ENCODE measurements around the gene ZNF778.

ZNF778 gene

DNA sequence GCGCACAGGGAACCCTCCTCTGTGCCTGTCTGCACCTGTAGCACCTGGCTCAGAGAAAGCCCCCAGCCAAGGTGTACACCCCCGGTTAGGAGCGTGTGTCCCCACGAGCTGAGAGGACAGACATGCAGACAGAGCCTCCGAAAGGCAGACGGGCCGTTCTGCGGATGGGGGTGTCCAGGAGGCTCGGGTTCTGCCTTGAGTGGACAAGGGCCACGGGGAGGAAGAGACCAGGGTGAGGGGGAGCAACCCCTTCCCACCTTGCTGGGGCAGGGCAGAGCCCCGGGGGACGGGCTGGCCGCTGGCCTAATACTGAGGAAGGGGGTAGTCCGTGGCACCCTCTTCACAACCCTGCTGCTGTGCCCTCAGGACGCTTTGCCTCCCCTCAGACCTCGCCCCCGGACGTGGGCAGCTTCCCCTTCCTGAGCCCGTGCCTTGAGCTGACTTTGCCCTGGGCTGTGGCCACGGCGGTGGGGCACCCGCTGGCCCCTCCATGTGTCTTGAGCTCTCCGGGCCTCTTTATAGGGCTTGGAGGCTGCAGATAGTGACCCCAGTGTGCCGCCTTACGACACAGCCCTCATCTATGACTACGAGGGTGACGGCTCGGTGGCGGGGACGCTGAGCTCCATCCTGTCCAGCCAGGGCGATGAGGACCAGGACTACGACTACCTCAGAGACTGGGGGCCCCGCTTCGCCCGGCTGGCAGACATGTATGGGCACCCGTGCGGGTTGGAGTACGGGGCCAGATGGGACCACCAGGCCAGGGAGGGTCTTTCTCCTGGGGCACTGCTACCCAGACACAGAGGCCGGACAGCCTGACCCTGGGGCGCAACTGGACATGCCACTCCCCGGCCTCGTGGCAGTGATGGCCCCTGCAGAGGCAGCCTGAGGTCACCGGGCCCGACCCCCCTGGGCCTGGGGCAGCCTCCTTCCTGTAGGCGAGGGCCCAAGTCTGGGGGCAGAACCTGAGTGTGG, 22.9 kb upstream of the ZNF778 start:
- FAIRE-seq: no peak

- FAIRE-seq: no peak
Measured at GRCh38 chr16:89195521-89196171, 21.9 kb upstream of the ZNF778 start.

- no peak for FAIRE-seq
Measured at GRCh38 chr16:89197033-89197632, 20.4 kb upstream of the ZNF778 start.

- no peak for FAIRE-seq
Measured at GRCh38 chr16:89197633-89198416, 19.7 kb upstream of the ZNF778 start.

- no peak for FAIRE-seq
Measured at GRCh38 chr16:89198417-89199240, 18.9 kb upstream of the ZNF778 start.

GRCh38 chr16:89199241-89200123, 18.0 kb upstream of the ZNF778 start:
- FAIRE-seq: no peak

DNA sequence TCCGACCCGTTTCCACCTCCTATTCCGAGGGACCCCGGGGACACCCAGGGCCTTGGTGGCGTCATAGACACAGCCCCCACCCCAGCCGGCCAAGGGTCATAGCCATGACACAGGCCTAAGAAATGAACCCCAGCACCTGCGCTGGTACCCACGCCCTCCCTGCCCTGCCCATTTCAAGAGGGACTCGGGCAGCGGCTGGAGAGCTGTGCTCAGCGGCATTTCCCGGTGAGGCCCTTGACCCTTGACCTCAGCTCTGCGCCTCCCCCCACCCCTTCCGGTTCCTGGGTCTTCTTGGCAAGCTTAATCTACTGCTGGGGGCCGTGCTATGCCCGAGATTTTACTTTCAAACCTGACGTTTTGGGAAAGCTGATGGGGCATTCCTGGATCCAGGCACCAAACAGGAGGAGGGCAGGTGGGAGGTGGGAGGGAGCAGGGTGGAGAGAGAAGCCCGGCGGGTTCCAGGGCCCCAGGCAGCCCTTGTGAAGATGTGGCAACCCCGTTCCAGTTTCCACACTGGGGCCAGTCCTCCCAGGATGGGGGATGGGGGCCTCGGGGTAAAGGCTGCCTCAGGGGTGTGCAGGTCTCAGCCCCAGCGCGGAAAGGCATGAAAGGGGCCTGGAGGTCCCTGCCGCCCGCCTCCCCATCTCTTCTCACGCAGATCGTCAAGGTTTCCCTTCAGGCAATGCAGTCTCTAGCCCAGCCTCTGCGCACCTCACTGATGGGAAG, 17.2 kb upstream of the ZNF778 start, which contains the start of gene SLC22A31:
SLC22A31 (minus strand) TSS at position 414 of the 726 bp plus-strand sequence; CDS start at position 378, 36 bp downstream.
- FAIRE-seq: no peak

- FAIRE-seq: no peak
Measured at GRCh38 chr16:89200850-89201411, 16.6 kb upstream of the ZNF778 start.

- FAIRE-seq: no peak
Measured at GRCh38 chr16:89201439-89202377, 15.8 kb upstream of the ZNF778 start.

DNA sequence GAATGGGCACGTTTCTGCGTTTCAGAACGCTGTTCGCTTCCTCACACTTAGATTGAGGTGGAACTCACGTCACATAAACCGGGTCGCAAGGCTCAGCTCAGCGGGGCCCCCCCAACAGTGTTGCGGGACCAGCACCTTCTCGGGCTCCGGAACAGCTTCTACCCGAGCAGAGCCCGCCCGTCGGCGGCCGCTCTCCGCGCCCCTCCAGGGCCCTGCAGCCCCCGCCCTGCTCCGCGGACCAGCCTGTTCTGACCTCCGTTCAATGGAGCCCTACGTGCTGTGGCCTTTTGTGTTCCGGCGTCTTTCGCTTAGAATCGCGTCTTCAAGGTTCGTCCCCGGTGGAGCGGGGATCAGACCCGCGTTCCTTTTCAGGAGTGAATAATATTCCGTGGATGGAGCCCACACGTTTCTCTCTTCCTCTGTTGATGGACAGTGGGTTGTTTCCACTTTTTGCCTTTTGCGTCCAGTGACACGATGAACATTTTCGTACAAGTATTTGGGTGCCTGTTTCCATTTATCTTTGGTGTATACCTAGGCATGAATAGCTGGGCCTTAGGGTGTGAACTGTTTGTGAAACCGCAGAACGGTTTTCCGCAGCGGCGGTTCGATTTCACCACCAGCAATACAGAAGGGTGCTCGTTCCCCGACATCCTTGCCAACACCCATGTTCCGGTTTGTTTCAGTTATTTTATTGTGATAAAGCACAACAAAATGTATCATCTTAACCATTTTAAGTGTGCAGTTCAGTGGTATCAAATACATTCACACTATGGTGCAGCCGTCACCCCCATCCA, 14.9 kb upstream of the ZNF778 start:
- no peak for FAIRE-seq

GRCh38 chr16:89207993-89208392, 9.5 kb upstream of the ZNF778 start:
- no peak for FAIRE-seq

GRCh38 chr16:89209522-89210044, 7.9 kb upstream of the ZNF778 start:
- no peak for FAIRE-seq

DNA sequence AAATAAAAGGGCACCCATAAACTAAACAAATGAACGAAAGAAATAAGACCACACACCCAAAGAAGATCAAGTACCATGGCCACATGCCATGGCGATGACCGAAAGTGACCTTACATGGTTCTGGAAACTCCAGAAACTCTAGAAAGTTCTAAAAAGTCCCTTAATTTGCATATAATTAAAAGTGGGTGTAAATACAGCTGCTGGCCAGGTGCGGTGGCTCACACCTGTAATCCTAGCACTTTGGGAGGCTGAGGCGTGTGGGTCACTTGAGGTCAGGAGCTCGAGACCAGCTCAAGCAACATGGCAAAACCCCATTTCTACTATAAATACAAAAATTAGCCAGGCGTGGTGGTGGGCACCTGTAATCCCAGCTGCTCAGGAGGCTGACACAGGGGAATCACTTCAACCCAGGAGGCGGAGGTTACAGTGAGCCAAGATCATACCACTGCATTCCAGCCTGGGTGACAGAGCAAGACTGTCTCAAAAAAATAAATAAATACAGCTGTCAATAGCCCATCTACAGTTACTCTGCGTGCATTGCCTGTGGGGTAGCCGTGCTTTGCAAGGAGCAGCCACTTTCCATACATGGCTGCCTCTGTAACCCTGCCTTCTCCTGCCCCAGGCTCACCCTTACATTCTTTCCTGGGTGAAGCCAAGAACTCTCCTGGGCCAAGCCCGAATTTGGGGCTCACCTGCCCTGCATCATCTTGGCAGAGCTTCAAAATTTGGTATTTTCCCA, 7.2 kb upstream of the ZNF778 start:
- no peak for FAIRE-seq

- no peak for FAIRE-seq
Measured at GRCh38 chr16:89210904-89211515, 6.5 kb upstream of the ZNF778 start.

DNA sequence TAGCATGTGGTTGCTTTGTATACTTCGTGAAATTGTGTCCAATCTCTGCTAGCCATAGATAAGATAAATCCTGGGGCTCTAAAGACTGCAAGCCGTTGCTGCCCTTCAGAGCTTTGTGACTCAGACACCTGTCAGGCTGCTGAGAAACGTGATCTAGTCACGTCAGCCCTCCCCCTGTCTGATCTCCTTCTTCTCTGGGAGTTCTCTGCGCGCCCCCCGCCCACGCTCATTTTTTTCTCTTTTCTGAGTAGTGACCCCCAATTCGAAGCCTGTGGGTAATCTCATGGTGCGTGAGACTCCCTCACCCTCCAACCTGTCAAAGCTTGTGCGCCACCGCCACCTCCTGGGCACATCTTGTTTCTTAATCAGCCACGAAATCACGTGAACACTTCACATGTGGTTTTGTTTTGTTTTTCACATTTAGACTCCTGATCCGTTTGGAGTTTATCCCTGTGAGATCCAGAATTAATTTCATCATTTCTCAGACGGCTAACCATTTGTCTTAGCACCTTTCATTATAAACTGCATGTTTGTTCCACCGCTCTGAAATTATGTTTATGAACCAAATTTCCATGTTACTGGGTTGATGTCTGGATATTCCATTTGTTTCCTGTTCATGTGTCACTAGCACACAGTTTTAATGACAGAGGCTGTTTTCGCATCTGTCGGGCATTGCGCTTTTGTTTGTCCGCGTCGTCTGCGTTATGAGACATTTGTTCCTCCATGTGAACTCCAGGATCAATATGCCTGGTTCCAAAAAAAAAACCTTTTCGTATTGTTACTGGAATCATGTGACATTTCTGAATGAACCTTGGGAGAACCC, 977 bp upstream of the ZNF778 start:
- peak; percentile 70 for FAIRE-seq

GRCh38 chr16:89217138-89217387, 440 bp upstream of the ZNF778 start:
- no peak for FAIRE-seq
